ENCODE measurements around the gene CNFN.

CNFN gene

GRCh38 chr19:42370626-42371175, 19.4 kb downstream of the CNFN start:
- DNase-seq, result no peak

- no peak for DNase-seq
These were observed 20.0 kb downstream of the CNFN start for GRCh38 chr19:42370068-42370520.

GRCh38 chr19:42369433-42370067, 20.5 kb downstream of the CNFN start:
- DNase-seq, result no peak

- DNase-seq, result no peak
These were observed 21.3 kb downstream of the CNFN start for GRCh38 chr19:42368765-42369164.

GRCh38 chr19:42368360-42368759, 21.7 kb downstream of the CNFN start:
- DNase-seq, result no peak

GRCh38 chr19:42367929-42368328, 22.2 kb downstream of the CNFN start:
- DNase-seq, result no peak

GRCh38 chr19:42366673-42367072, 23.4 kb downstream of the CNFN start:
- no peak for DNase-seq

- DNase-seq, result no peak
These were observed 26.3 kb downstream of the CNFN start for GRCh38 chr19:42363614-42364346.

GRCh38 chr19:42362891-42363440, 27.1 kb downstream of the CNFN start:
- no peak for DNase-seq

- no peak for DNase-seq
These were observed 27.8 kb downstream of the CNFN start for GRCh38 chr19:42362342-42362741.

GRCh38 chr19:42361545-42361910, 28.6 kb downstream of the CNFN start:
- DNase-seq, result no peak

- DNase-seq, result no peak
These were observed 29.1 kb downstream of the CNFN start for GRCh38 chr19:42360787-42361544.

GRCh38 chr19:42357290-42357689, 32.8 kb downstream of the CNFN start:
- no peak for DNase-seq

GRCh38 chr19:42356686-42357085, 33.4 kb downstream of the CNFN start:
- no peak for DNase-seq

- no peak for DNase-seq
These were observed 34.2 kb downstream of the CNFN start for GRCh38 chr19:42355896-42356295.

- DNase-seq, result no peak
These were observed 36.6 kb downstream of the CNFN start for GRCh38 chr19:42353341-42354015.

- peak; percentile 96 for DNase-seq
These were observed 37.5 kb downstream of the CNFN start for GRCh38 chr19:42352301-42353259.

GRCh38 chr19:42351079-42351735, 38.9 kb downstream of the CNFN start:
- DNase-seq, result no peak

- no peak for DNase-seq
These were observed 39.7 kb downstream of the CNFN start for GRCh38 chr19:42350417-42350816.

GRCh38 chr19:42349378-42350107, 40.6 kb downstream of the CNFN start:
- DNase-seq, result no peak
